Stimulated activated CD8-positive, alpha-beta memory T cell treated with anti-CD3 and anti-CD28 coated beads, Interleukin-7, amount 100 ng/mL, for 4 hours (primary cell): ENCODE measurements around the gene TBC1D14.
A peak's percentile ranks its signal among the peaks of the same experiment; 100 is the strongest.

Experiments used
- DNase-seq, 2 donors: peaks; one replicate each; pipeline ENCODE4 v3.0.0-alpha.2; 2020; ENCODE audit warnings: low read depth in 2 of 2

Gene TBC1D14

DNA sequence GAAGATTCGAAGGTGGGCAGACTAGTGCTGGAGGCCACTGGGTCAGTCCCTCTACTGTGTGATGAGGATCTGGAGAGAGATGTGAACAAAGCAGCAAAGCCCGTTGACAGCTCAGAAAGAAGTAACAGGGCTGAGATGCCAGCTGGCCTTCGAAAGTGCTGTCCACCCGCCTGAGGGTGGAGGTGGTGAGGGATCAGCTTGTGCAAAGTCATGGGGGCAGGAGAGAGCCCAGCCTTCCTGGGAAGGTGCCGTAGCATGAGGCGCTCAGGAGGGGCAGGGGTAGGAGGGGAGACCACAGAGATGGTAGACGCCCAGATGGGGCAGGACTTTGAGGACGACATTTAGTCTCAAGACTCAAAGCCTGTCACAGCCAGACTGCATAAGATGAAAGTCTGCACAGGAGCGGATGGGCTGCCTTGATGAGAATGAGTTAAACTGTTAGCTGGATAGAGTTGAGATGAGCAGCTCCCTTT lies 19.7 kb downstream of the TBC1D14 start:
- no peak for DNase-seq

DNA sequence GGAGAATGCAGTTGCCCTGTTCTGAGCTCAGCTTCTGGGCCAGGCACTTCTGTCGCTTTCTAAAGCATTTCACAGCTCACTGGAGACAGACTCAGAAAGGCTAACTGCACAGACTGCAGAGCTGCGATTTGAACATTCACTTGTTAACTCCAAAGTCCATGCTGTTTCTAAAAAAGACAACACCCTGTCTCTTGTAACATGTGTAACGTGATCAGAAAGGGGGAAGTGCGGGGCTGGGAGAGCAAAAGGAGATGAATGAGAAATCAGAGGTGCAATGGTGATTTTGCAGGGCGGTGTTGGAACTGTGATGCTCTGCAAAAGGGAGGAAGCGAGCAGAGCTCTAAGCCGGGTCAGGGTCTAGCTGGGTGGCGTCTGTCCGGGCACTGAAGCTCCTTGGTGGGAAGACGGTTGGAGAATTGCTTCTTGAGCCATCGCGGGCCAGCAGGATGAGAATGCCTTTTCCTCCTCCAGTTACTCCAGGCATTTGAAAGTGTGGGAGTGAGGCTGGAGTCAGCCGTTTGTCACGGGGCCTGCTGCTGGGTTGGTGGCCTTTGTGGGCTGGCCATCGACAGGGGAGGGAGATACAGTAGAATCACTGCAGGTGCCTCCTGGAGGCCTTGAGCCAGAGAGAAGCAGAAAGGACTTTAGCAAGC lies 20.3 kb downstream of the TBC1D14 start:
- no peak for DNase-seq

DNA sequence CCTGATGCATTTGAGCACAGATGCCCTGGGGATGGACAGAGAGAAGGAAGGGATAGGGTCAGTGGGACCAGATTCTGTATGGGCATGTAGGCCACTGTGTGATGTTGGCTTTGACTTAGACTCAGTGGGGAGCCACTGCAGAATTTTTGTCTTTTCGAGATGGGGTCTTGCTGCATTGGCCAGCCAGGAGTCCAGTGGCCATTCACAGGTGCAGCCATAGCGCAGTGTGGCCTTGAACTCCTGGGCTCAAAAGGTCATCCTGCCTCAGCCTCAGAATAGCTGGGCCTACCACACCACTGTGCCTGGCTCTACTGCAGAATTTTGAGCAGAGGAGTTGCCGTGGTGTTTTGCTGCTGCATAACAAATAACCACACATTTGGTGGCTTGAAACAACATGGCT lies 22.8 kb downstream of the TBC1D14 start:
- DNase-seq, result no peak

DNA sequence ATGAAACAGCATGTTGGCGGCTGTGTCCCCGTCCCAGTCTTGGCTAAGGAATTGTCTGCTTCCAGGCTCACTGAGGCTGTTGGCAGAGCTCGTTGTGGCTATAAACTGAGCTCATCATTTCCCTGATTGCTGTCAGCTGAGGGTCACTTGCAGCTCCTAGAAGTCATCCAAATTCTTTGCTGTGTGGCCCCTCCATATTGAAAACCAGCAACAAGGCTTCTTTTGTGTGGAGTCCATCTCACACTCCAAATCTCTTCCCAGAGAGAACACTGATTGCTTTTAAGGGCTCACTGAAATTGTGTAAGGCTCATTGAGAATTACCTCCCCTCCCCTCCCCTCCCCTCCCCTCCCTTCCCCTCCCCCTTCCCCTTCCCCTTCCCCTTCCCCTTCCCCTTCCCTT lies 23.3 kb downstream of the TBC1D14 start:
- no peak for DNase-seq

DNA sequence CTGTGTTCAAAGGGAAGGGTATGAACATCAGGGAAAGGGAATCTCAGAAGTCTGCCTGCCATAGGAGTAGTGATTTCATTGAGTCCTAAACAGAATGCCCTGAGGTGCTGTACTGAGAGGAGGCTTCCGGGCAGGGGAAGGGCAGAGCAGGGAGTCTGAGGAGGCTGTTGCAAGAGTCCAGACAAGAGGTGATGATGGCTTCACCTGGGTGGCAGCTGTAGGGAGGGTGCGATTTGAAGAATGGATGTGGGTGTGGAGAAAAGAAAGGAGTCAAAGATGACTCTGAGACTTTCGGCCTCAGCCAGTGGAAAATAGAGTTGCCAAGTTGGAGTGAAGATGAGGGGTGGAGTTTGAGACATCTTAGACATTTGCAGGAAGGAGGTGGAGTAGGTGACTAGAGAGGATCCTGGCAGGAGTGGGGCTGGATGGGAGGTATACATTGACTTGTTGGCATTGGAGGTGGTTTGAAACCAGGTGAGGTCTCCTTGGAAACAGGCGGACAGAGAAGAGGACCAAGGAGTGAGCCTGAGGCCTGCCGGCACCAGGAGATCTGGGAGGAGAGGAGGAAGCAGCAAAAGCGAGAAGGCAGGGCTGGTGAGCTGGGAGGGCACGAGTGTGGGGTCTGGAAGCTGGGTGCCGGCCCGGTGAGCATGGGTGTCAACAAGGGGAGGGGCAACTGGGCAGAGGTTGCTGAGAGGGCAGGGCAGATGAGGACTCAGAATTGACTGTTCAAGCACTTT lies 24.2 kb downstream of the TBC1D14 start:
- DNase-seq, result no peak

DNA sequence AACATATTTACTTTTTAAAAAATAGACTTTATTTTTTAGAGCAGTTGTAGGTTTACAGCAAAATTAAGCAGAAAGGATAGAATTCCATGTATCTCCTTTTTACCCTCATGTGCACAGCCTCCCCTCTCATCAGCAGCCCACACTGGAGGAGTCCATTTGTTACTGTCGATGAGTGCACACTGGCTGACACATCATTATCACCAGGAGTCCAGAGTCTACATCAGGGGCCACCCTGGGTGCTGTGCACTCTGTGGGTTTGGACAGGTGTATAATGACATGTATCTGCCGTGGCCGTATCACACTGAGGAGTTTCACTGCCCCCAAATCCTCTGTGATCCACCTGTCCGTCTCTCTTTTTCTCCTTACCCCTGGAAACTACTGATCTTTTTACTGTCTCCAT lies 26.3 kb downstream of the TBC1D14 start:
- no peak for DNase-seq

DNA sequence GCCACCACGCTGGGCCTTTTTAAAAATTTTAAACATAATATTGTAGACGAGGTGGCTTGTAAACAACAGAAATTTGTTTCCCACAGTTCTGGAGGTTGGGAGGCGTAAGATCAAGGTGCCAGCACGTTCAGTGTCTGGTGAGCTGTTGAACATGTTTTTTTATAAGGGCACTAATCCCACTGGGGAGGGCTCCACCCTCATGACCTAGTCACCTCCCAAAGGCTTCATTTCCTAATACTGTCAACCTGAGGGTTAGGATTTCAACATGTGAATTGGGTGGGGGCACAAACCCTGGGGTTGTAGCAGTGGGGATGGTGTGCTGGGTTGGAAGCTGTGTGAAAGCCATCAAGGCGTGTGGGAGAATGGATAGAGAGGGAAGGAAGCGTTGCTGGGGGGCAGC lies 27.6 kb downstream of the TBC1D14 start:
- no peak for DNase-seq

DNA sequence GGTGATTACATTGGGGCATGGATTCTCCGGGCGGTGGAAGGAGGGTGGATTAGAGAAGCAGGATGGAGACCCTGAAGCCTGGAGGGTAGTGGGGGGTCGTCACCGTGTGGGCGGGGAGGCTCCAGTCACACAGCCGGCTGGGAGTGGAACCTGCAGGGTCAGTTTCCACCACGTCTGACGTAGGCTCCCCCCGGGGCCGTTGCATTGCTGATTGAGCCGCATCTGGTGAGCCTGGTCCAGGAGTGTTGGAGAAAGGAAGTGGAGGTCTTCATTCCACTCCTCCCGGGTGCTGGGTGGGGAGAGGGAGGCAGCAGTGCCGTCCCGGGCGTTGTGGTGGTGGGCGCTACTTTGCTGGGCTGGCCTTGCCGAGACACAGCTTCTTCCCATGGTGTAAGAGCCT lies 28.1 kb downstream of the TBC1D14 start:
- DNase-seq, result no peak

DNA sequence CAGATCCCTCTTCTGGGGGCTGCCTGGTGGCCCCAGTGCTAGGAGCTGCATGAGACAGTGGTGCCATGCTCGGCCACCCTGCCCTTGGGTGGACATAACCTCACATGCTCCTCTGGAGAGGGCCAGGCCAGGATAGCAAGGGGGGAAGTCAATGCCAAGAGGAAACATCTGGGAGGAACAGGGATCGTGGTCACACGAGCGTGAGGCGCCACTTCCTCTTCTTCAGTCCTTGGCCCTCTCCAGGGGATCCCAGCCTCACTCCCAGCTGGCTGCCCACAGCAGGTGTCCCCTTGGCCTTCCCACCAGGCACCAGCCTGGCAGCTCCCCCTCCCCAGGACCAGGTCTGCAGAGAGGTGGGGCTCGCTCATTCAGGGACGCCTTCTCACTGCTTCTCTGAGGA lies 28.6 kb downstream of the TBC1D14 start:
- DNase-seq, result no peak

DNA sequence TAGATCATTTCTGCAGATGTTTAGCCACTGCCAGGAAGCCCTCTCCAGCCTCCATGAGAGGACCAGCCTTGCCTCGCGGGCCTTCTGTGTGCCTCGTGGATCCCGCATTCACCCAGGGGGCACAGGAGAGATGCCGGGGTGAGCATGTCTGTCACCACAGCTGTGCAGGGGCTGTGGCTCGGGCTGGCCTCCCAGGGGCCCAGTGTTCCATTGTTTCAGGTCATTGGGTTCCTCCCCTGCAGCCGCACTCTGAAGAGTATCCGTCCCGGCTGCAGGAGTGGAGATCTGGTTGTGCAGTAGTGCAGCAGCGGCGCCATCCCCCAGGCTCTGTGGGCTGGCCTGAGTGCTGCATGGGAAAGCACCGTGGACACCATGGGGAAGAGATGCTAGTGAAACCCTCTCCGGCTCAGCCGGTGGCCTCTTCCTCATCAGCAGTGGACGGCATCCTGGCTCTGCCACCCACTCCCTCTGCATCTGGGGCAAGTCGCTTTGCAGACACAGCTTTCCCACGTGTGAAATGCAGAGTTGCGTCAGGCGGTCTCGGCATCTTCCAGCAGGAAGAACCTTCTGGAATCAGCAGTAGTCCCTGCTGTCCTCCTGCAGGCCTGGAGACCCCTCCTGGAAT lies 29.1 kb downstream of the TBC1D14 start:
- no peak for DNase-seq

DNA sequence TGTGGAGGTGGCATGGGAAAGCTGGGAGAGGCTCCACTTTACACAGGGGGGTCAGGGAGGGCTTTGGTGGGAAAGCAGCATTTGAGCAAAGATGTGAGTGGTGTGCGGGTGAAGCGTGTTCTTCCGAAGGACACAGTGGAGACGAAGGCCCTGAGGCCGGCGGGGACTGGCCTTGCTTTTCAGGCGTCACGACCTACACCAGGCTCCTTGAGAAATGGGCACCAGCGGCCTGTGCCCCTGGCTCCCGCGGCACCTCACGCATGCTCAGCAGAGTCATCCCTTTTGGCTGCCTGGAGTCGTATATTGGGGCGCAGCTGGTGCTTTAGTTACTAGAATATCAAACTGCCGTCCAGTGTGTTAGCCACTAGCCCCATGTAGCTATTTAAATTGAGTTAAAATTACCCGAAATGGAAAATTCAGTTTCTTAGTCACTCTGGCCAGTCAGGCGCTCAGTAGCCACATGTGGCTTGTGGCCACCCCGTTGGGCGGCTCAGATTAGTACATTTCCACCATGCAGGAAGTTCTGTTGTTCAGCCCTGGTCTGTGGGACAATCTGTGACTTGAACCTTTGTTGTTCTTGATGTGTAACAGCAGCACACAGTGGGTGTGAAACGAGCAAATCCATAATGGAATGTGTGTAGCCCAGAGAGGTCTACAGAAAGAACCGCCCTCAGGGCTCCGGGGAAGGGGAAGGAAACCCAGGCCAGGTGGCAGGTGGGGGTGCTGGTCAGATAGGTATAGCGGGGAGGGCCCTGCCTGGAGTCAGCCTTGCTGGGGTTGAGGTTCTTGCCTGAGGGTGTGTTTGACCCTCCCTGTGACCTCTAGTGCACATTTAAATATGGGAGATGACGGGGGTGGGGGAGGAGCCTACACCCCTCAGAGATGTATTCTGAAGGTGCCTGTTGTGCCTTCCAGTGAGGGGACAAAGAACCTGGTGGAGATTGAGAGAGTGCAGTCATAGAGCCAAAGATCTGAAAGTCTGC lies 30.4 kb downstream of the TBC1D14 start:
- no peak for DNase-seq

DNA sequence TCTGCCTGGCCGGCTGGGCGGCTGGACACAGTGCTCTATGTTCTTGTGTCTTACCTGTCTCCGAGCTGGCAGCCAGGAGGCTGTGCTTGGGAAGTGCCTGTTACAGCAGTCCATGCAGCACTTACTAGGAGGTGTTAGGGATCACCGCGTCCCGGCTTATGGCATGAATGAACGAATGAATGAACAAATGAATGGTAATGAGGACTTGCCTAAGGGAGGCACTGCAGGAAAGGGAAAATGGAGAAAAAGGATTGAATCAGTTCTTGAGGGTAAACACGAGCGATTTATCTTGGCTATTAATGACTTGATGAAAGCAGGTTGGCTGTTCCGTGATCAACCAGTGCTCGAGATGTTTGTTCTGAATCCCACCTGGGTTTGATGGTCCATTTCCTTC lies 31.1 kb downstream of the TBC1D14 start:
- DNase-seq, result no peak

DNA sequence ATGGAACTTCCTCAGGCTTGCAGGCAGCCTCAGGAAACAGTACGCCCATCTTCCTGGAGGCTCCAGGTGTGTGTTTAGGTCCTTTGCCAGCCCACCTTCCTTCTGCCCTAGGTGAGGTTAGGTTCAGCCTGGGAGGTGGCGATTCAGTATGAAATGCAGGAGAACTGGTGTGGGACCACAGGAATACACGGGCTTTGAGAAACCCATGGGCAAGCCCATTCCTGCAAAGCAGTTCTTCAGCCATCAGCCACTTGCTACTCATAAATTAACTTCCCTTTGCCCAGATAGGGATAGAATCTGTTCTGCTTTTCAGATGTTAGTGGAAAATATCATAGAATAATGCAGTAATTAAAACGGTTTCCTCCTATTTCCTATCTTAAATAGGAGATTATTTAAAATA lies 32.2 kb downstream of the TBC1D14 start:
- DNase-seq, result no peak

DNA sequence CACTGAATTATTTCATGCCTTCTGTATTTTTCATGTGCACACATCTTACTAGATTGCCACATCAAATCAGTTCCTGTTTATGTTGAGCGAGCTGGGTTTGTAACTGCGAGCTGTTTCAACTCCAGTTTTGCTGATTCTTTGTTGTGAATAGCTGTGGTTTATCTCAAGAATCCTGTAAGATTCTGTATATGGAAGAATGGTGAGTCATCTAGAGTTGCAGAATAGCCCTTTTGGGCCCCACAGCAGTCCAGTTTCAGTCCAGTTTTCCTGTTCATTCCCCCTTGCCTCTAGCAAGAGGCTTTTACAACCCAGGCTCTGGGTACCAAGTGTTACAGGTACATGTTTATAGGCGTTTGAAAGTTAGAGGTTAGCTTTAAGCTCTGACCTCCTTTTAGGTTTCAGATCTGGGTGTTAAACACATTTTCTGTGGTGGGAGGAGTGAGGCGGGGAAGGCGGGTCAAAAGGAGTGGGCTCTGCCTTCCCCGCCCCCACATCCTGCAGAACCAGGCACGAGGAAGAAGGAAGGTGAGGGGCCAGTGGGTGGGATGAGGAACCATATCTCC lies 32.7 kb downstream of the TBC1D14 start:
- peak in 1 of 2 donors; percentile 30 for DNase-seq

DNA sequence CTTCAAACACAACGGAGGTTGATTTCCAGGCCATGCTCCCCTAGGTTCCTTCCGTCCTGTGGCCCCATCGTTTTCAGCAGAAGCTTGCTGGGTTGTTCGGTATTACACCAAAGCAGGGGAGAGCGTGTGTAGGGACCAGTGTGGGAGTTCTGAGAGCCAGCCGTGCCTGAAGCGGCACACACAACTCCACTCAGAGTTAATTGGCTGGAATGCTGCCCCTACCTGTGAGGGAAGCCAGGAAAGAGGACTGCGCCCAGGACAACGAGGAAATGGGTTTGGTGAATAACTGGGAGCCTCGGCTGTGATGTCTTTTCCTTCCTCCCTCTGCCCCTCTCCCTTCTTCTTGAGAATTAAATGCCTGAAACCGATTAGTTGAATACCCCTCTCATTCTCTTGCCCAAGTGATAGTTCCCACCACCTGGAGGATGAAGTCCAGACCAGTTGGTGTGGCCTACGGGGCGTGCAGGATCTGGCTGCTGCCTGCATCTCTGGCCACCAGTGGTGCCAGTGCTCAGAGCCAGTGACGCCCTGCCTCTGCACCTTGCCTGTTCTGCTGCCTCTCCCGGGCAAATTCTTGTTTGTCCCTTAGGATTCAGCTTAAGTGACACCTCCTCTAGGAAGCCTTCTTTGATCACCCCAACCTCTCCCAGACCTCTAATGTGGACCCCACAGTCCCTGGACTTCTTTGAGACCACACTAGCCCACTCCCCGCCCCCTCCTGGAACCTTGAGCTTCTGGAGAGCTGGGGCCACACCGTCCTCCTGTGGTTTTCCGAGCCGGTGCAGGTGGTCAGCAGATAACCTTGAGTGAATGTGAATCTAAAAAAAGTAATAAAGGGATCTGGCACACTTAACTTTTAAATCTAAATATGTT lies 33.6 kb downstream of the TBC1D14 start:
- no peak for DNase-seq

DNA sequence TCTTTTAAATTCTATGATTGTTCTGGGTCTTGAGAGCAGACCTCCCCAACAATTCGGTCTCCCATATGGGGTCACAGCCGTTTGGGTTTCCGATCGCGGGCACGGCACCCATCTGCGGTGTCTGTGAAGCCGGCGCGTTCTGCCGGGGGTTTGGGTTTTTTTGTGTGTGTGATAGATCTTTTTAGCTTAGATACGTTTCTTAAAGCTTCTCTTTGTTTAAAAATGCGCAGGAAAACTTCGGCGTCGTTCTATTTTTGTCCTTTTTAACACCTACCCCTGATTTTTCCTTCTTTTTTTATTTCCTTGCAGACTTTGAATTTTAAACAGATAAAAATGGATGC lies 34.2 kb downstream of the TBC1D14 start:
- DNase-seq, result no peak

DNA sequence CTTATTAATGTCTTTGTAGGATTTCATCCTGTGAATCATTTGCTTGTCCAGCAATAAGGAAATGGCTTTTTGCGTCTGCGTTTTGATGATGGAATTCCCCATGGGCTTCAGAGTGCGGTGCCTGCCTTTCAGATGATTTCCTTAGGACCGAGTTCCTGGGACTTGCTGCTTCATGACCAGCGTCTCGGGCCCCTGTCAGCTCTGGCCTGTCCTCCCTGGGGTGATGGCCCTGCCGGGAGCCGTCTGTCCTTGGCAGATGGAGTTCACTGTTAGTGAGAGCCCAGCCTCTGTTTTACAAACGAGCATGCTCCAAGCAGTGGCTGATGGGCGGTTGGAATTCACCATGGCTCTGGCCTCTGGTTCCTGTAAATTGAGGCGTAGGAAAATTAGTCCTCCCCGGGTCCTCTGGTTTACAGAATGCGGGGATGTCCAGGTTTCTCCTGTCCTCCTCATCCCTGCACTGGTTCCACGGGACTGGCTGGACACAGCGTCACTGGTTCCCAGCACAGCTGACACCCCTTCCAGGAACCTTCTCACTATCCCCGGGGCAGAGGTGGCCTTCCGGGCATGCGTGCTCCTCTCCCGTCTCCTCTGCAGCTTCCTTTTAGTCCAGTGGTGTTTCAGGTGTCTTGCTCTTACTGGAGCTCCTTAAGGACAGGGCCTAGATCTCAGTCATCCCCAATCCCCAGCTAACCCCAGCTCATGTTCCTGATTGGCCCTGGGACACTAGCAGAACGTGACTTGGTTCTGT lies 34.9 kb downstream of the TBC1D14 start:
- no peak for DNase-seq

DNA sequence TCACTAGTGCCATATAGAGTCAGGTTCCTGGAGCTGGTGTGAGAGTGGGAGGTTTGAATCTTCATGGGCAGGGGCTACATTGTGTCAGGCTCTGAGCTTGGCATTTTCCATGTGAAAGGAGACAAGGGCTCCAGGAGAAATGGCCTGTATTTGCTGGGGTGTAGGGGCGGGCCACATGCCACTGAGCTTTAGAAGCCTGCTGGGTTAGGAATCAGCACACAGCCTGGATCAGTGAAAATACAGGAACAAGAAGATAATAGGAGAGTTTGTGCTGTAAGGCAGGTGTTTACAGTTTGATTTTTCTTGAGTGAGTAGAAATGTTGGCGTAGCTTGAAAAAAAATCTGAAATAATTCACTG lies 35.4 kb downstream of the TBC1D14 start:
- no peak for DNase-seq

DNA sequence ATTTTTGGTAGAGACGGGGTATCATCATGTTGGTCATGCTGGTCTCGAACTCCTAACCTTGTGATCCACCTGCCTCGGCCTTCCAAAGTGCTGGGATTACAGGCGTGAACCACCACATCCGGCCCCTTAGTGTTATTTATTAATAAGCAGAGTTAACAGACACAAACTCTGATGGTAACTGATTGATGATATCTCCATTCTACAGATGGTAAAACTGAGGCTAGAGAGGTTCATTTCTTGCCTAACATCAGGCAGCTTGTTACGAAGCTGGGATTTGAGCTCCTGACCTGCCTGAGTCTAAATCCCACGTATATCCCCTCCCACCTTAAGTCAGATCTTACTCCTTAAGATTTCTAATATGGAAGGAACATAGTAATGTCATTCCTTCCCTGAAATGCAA lies 36.9 kb downstream of the TBC1D14 start:
- DNase-seq, result no peak

DNA sequence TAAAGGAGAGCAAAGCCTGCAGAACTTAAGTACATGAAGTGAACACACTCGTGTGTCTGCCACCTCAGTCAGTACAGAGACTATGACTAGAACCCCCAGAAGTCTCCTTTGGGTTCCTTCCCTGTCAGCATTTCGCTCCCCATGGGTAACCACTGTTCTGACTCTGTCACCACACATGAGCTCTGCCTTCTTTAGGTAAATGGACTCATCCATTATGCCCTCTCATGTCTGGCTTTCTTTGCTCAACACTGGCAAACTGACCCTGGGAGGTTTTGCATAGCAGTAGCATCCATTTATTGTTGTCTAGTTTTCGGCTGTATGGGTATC lies 38.5 kb downstream of the TBC1D14 start:
- no peak for DNase-seq
